Heart left ventricle (tissue), 13 donors: ENCODE results near the gene ATAD3B.

Source experiments
- CTCF ChIP-seq, 12 donors: fragments of 200-600 bp; sonication (generic) in 4 of 12; IDR thresholded peaks; one replicate each; pipeline versions ENCODE4 v1.5.0 to v1.8.0; 2018 to 2022; ENCODE audit warnings: antibody characterized with exemption in 12 of 12, mild to moderate bottlenecking in 5 of 12
- POLR2A ChIP-seq, 2 donors: fragments of 450-650 bp; IDR thresholded peaks; one replicate each; pipeline ENCODE4 v1.6.1; 2017; ENCODE audit warnings: antibody characterized with exemption in 2 of 2, mild to moderate bottlenecking in 2 of 2, moderate library complexity in 2 of 2
- donor health status: ischemic (EF 13 %, LVEDD 7.1; RV severe dilation, severe dysfunction).
- donor health status: DM: no; HTN: yes; CAD: no.
- donor health status: DM: no; HTN: no; CAD: no.
- donor health status: ischemic (EF 25% LVEDD 6.9; RV normal size, moderate dysfunction).
- donor health status: ischemic (EF 25% LVEDD 5.7; RV mildly dilated, moderate dysfunction).
- donor health status: ischemic (EF 35%, LVEDD 5.7; RV mildly dilated, moderate dysfunction).
- donor health status: nonischemic (EF 11% LVEDD 7.7; RV severe dilation, severe dysfunction).
- donor health status: DM: yes; HTN: yes; CAD: no.
- donor health status: PGD.
- donor health status: ischemic (EF 29% LVEDD 5.4; RV normal size, mild dysfunction).
- donor health status: nonischemic (EF 23%, LVEDD 6.1; RV moderate dilation, normal function).

GRCh38 chr1:1540818-1541628 lies 69.5 kb downstream of the ATAD3B start:
- TF ChIP-seq CTCF (IDR thresholded peaks at IDR 0.05) (no peak), POLR2A (IDR thresholded peaks at IDR 0.05) (no peak)
